Activated naive CD8-positive, alpha-beta T cell treated with anti-CD3 and anti-CD28 coated beads, Interleukin-2, amount 50 U/mL, for 16 hours (primary cell): Measurements from ENCODE around the gene P3H1.

Experiments used
- DNase-seq: peaks from one replicate; pipeline ENCODE4 v3.0.0-alpha.2; 2020; ENCODE audit warnings: low read depth, low spot score

P3H1 gene

GRCh38 chr1:42743317-42744147 is 23.3 kb downstream of the P3H1 start:
- DNase-seq: no peak

- no peak for DNase-seq
These were observed 24.1 kb downstream of the P3H1 start for GRCh38 chr1:42742617-42743316.

- DNase-seq: no peak
These were observed 24.7 kb downstream of the P3H1 start for GRCh38 chr1:42742141-42742540.

- DNase-seq: no peak
These were observed 25.1 kb downstream of the P3H1 start for GRCh38 chr1:42741706-42742105.

GRCh38 chr1:42740851-42741580 is 25.8 kb downstream of the P3H1 start:
- no peak for DNase-seq

GRCh38 chr1:42739753-42740700 is 26.8 kb downstream of the P3H1 start, which contains the start of gene CLDN19:
Gene CLDN19, minus strand, starts transcription at chr1:42740236. Its CDS starts 173 bp downstream, at chr1:42740063.
- no peak for DNase-seq

- DNase-seq: no peak
These were observed 28.1 kb downstream of the P3H1 start for GRCh38 chr1:42738678-42739226.

- no peak for DNase-seq
These were observed 28.7 kb downstream of the P3H1 start for GRCh38 chr1:42737986-42738677.

- DNase-seq: no peak
These were observed 29.6 kb downstream of the P3H1 start for GRCh38 chr1:42737257-42737656.

- no peak for DNase-seq
These were observed 30.1 kb downstream of the P3H1 start for GRCh38 chr1:42736571-42737200.

- DNase-seq: no peak
These were observed 30.7 kb downstream of the P3H1 start for GRCh38 chr1:42736152-42736551.

- no peak for DNase-seq
These were observed 31.2 kb downstream of the P3H1 start for GRCh38 chr1:42735477-42736105.

- DNase-seq: no peak
These were observed 31.8 kb downstream of the P3H1 start for GRCh38 chr1:42735056-42735455.

GRCh38 chr1:42734201-42735035 is 32.4 kb downstream of the P3H1 start:
- no peak for DNase-seq

GRCh38 chr1:42733415-42734200 is 33.2 kb downstream of the P3H1 start:
- no peak for DNase-seq

- DNase-seq: no peak
These were observed 34.6 kb downstream of the P3H1 start for GRCh38 chr1:42732126-42732680.

- no peak for DNase-seq
These were observed 35.2 kb downstream of the P3H1 start for GRCh38 chr1:42731585-42731984.
